ENCODE results near the gene OR10V1.

OR10V1 gene

GRCh38 chr11:59668188-59668949 is 45.3 kb downstream of the OR10V1 start:
- H3K4me3 Mint-ChIP-seq: peak overlapping the region; percentile 91
- H3K27ac Mint-ChIP-seq: peak overlapping the region; percentile 96
- peak; percentile 79 for DNase-seq
- peaks cover 53% of the 10 kb centered on the region for H3K36me3 Mint-ChIP-seq (ENCODE audit: low read depth)
- H3K4me1 Mint-ChIP-seq (ENCODE audit: low read depth): peaks cover 51% of the 10 kb centered on the region
- H3K27me3 Mint-ChIP-seq: no peaks in the 10 kb centered on the region
- no peaks in the 10 kb centered on the region for H3K9me3 Mint-ChIP-seq

GRCh38 chr11:59667812-59668187 is 45.8 kb downstream of the OR10V1 start:
- peaks cover 58% of the 10 kb centered on the region for H3K36me3 Mint-ChIP-seq (ENCODE audit: low read depth)
- H3K9me3 Mint-ChIP-seq: no peaks in the 10 kb centered on the region
- no peaks in the 10 kb centered on the region for H3K27me3 Mint-ChIP-seq
- peak overlapping the region; percentile 91 for H3K4me3 Mint-ChIP-seq
- peak overlapping the region; percentile 96 for H3K27ac Mint-ChIP-seq
- DNase-seq: no peak
- H3K4me1 Mint-ChIP-seq (ENCODE audit: low read depth): peaks cover 56% of the 10 kb centered on the region

- peak overlapping the region; percentile 96 for H3K27ac Mint-ChIP-seq
- peaks cover 60% of the 10 kb centered on the region for H3K4me1 Mint-ChIP-seq (ENCODE audit: low read depth)
- H3K9me3 Mint-ChIP-seq: no peaks in the 10 kb centered on the region
- peaks cover 65% of the 10 kb centered on the region for H3K36me3 Mint-ChIP-seq (ENCODE audit: low read depth)
- no peaks in the 10 kb centered on the region for H3K27me3 Mint-ChIP-seq
- DNase-seq: no peak
- peak overlapping the region; percentile 91 for H3K4me3 Mint-ChIP-seq
These were observed 46.7 kb downstream of the OR10V1 start for GRCh38 chr11:59666969-59667368.

All from activated T-cell treated with anti-CD3 and anti-CD28 coated beads, Interleukin-2, amount 50 U/mL, for 24 hours (primary cell).